IMR-90 (cell line): ENCODE data around the gene DDA1. TPM values are rescaled to one million over a fixed set of nuclear protein-coding genes. Genes with fewer than 3 reads are reported as not detected.

ENCODE experiments used
- ATAC-seq: fragments of 200-7000 bp; cut with Tn5 transposase; 2 replicates; pipeline ENCODE4 v1.9.1; 2020; ENCODE audit warnings: low read depth, mild to moderate bottlenecking, moderate library complexity
- BruUV-seq: library from RNA; stranded (reverse); fragments of 400-500 nt; replicated peaks from 2 replicates; lab custom pipeline; 2021; lab: Mats Ljungman, UMichigan
- CTCF ChIA-PET: fragments of 300-600 bp; formaldehyde crosslinking; extraction: SDS; loops from one replicate; lab custom pipeline; 2021; ENCODE audit warnings: antibody characterized with exemption; lab: Yijun Ruan, JAX
- POLR2A ChIA-PET: fragments of 300-600 bp; sonication (Branson Sonifier 250); formaldehyde crosslinking; loops from one replicate; lab custom pipeline; 2022; ENCODE audit warnings: antibody characterized with exemption; ENCODE audit not compliant: unreplicated experiment; lab: Charles Lee
- DNase-seq: peaks from one replicate; pipeline ENCODE4 v3.0.0; 2013
- H2AFZ ChIP-seq: replicated peaks from 2 replicates; pipeline ENCODE3; 2013; ENCODE audit warnings: low read length, mild to moderate bottlenecking; ENCODE audit not compliant: poor library complexity
- H2AK5ac ChIP-seq: 2 replicates; pipeline ENCODE4 v1.6.1; 2013; ENCODE audit warnings: low read depth, low read length, inconsistent platforms
- H2AK9ac ChIP-seq: replicated peaks from 2 replicates; pipeline ENCODE3; 2013; ENCODE audit warnings: mild to moderate bottlenecking, low read depth, low read length, moderate library complexity; ENCODE audit not compliant: poor library complexity
- H2BK120ac ChIP-seq: 2 replicates; pipeline ENCODE4 v1.6.1; 2013; ENCODE audit warnings: low read depth, low read length, inconsistent platforms
- H2BK15ac ChIP-seq: 3 replicates; pipeline ENCODE4 v1.6.1; 2013; ENCODE audit warnings: low read depth, low read length, inconsistent platforms
- H2BK20ac ChIP-seq: 2 replicates; pipeline ENCODE4 v1.6.1; 2013; ENCODE audit warnings: low read depth, mild to moderate bottlenecking, inconsistent platforms, low read length, moderate library complexity
- H2BK5ac ChIP-seq: 2 replicates; pipeline ENCODE4 v1.6.1; 2013; ENCODE audit warnings: mild to moderate bottlenecking, low read depth, low read length, inconsistent platforms; ENCODE audit not compliant: poor library complexity, severe bottlenecking
- H3K14ac ChIP-seq: replicated peaks from 2 replicates; pipeline ENCODE4 v1.6.1; 2013; ENCODE audit warnings: low read depth, low read length, inconsistent platforms
- H3K18ac ChIP-seq: 2 replicates; pipeline ENCODE4 v1.6.1; 2013; ENCODE audit warnings: low read depth, low read length, control low read depth
- H3K23ac ChIP-seq: 2 replicates; pipeline ENCODE4 v1.6.1; 2013; ENCODE audit warnings: low read depth, low read length, inconsistent platforms
- H3K27ac ChIP-seq: 2 replicates; pipeline ENCODE4 v1.5.1; 2013; ENCODE audit warnings: mild to moderate bottlenecking, control low read depth, low read length; ENCODE audit not compliant: insufficient read depth
- H3K27me3 ChIP-seq: 2 replicates; pipeline ENCODE4 v1.6.1; 2013; ENCODE audit warnings: low read length; ENCODE audit not compliant: control insufficient read depth, insufficient read depth
- H3K36me3 ChIP-seq: 2 replicates; pipeline ENCODE4 v1.6.1; 2013; ENCODE audit warnings: low read length, mixed read lengths; ENCODE audit not compliant: control insufficient read depth, insufficient read depth
- H3K4ac ChIP-seq: 2 replicates; pipeline ENCODE4 v1.6.1; 2013; ENCODE audit warnings: low read depth, low read length, inconsistent platforms
- H3K4me1 ChIP-seq: 2 replicates; pipeline ENCODE4 v1.6.1; 2013; ENCODE audit warnings: low read length, mixed read lengths; ENCODE audit not compliant: control insufficient read depth, insufficient read depth
- H3K4me2 ChIP-seq: 2 replicates; pipeline ENCODE4 v1.6.1; 2013; ENCODE audit warnings: low read depth, mild to moderate bottlenecking, control low read depth, low read length, moderate library complexity
- H3K4me3 ChIP-seq: 2 replicates; pipeline ENCODE4 v1.5.1; 2013; ENCODE audit warnings: low read depth, mild to moderate bottlenecking, control low read depth, low read length, moderate library complexity; ENCODE audit not compliant: insufficient read depth
- H3K56ac ChIP-seq: 2 replicates; pipeline ENCODE4 v1.6.1; 2013; ENCODE audit warnings: low read length, inconsistent platforms; ENCODE audit not compliant: insufficient read depth; ENCODE audit errors: extremely low read depth
- H3K79me1 ChIP-seq, 2 experiments: 2 replicates each; pipeline ENCODE4 v1.6.1; 2013; ENCODE audit warnings: low read length in 2 of 2, inconsistent platforms in 1 of 2, low read depth in 1 of 2
- H3K9ac ChIP-seq: 2 replicates; pipeline ENCODE4 v1.6.1; 2013; ENCODE audit warnings: low read depth, low read length, control low read depth
- H3K9me1 ChIP-seq: 2 replicates; pipeline ENCODE4 v1.6.1; 2013; ENCODE audit warnings: low read length, inconsistent platforms; ENCODE audit not compliant: insufficient read depth
- H3K9me3 ChIP-seq: 2 replicates; pipeline ENCODE4 v1.6.1; 2013; ENCODE audit warnings: low read length; ENCODE audit not compliant: control insufficient read depth, insufficient read depth
- H4K20me1 ChIP-seq: 2 replicates; pipeline ENCODE4 v1.6.1; 2013; ENCODE audit warnings: low read length, inconsistent platforms; ENCODE audit not compliant: insufficient read depth
- H4K5ac ChIP-seq: 2 replicates; pipeline ENCODE4 v1.6.1; 2013; ENCODE audit warnings: mild to moderate bottlenecking, low read depth, low read length, control low read depth
- H4K8ac ChIP-seq, 2 experiments: 2 replicates each; pipeline ENCODE4 v1.6.1; 2013; ENCODE audit warnings: low read depth in 2 of 2, low read length in 2 of 2, control low read depth in 1 of 2, inconsistent platforms in 1 of 2
- H4K91ac ChIP-seq: 2 replicates; pipeline ENCODE4 v1.6.1; 2013; ENCODE audit warnings: low read depth, low read length, inconsistent platforms; ENCODE audit not compliant: insufficient read depth
- CEBPB ChIP-seq: IDR thresholded peaks from 2 replicates; pipeline ENCODE4 v1.6.1; 2012; ENCODE audit warnings: low read depth, low read length, improper control_type of control experiment
- CHD1 ChIP-seq: IDR thresholded peaks from 2 replicates; pipeline ENCODE4 v1.6.1; 2012; ENCODE audit warnings: low read depth, low read length, improper control_type of control experiment
- CTCF ChIP-seq: conservative IDR thresholded peaks from 2 replicates; pipeline ENCODE4 v1.5.1; 2012; ENCODE audit warnings: mild to moderate bottlenecking, low read depth, low read length, improper control_type of control experiment
- ELK1 ChIP-seq: fragments of 150-350 bp; IDR thresholded peaks from 2 replicates; pipeline ENCODE4 v1.6.1; 2016; ENCODE audit warnings: low read depth, mild to moderate bottlenecking, low read length, moderate library complexity, borderline replicate concordance
- FOS ChIP-seq: fragments of 150-350 bp; IDR thresholded peaks from 2 replicates; pipeline ENCODE4 v1.6.1; 2016; ENCODE audit warnings: low read depth, low read length
- MAFK ChIP-seq: IDR thresholded peaks from 2 replicates; pipeline ENCODE4 v1.6.1; 2012; ENCODE audit warnings: low read depth, low read length, improper control_type of control experiment
- MAZ ChIP-seq: IDR thresholded peaks from 2 replicates; pipeline ENCODE4 v1.6.1; 2012; ENCODE audit warnings: low read depth, mild to moderate bottlenecking, low read length, improper control_type of control experiment, moderate library complexity, borderline replicate concordance
- MXI1 ChIP-seq: IDR thresholded peaks from 2 replicates; pipeline ENCODE4 v1.6.1; 2012; ENCODE audit warnings: low read depth, mild to moderate bottlenecking, low read length, moderate library complexity, borderline replicate concordance
- NFE2L2 ChIP-seq: fragments of 150-350 bp; IDR thresholded peaks from 2 replicates; pipeline ENCODE4 v1.6.1; 2016; ENCODE audit warnings: low read depth, mild to moderate bottlenecking, low read length
- RAD21 ChIP-seq: IDR thresholded peaks from 2 replicates; pipeline ENCODE4 v1.6.1; 2012; ENCODE audit warnings: low read length, improper control_type of control experiment
- RCOR1 ChIP-seq: IDR thresholded peaks from 2 replicates; pipeline ENCODE4 v1.6.1; 2012; ENCODE audit warnings: mild to moderate bottlenecking, low read length, improper control_type of control experiment; ENCODE audit not compliant: insufficient replicate concordance
- RFX5 ChIP-seq: IDR thresholded peaks from 2 replicates; pipeline ENCODE4 v1.8.0; 2012; ENCODE audit warnings: low read depth, mild to moderate bottlenecking, low read length, moderate library complexity
- SMC3 ChIP-seq: fragments of 150-350 bp; IDR thresholded peaks from 2 replicates; pipeline ENCODE4 v1.6.1; 2016; ENCODE audit warnings: low read depth, mild to moderate bottlenecking, antibody characterized with exemption, low read length, moderate library complexity
- WGBS, 2 experiments: methylation state at CpG; one replicate each; pipeline versions ENCODE4 v1.1.5 to v1.1.7; 2013; ENCODE audit warnings: missing lambda C conversion rate in 2 of 2; ENCODE audit not compliant: insufficient read length in 1 of 2; ENCODE audit errors: extremely low coverage in 2 of 2; 5-methylcytosine and 5-hydroxymethylcytosine counted together
- dilution Hi-C: fragments of 300-500 bp; cut with HindIII; formaldehyde crosslinking; loops from one replicate; pipeline ENCODE4 v1.14.3; 2018; ENCODE audit warnings: low sequenced_read_pairs; ENCODE audit not compliant: unreplicated experiment
- in situ Hi-C: fragments of 300-500 bp; cut with MboI; formaldehyde crosslinking; loops from 3 replicates; pipeline ENCODE4 v1.14.3; 2019; ENCODE audit warnings: low sequenced_read_pairs, inconsistent platforms, mixed read lengths
- intact Hi-C: fragments of 100-400 bp; cut with micrococcal nuclease; formaldehyde crosslinking; loops from 2 replicates; pipeline ENCODE4 v1.10.0; 2022
- polyA plus RNA-seq, 3 experiments: library from polyadenylated mRNA; depleted of rRNA; stranded (reverse); fragments of >200 nt; gene quantifications; 2 replicates each; pipeline ENCODE4 v1.2.3, GENCODE V29; 2012; ENCODE audit warnings: low replicate concordance in 1 of 3
- total RNA-seq: library from RNA; depleted of rRNA; stranded (reverse); fragments of >200 nt; gene quantifications from 2 replicates; pipeline ENCODE4 v1.2.3, GENCODE V29; 2012

DDA1 gene
- total and polyA plus RNA-seq, 2 of the 4 experiments (the other 2 are of a cell fraction) = 33.7 to 87.2 TPM

GRCh38 chr19:17296273-17296672 is 13.1 kb upstream of the DDA1 start:
- no peak overlapping the region for H2AK9ac ChIP-seq
- no peak for TF ChIP-seq MXI1
- no peak for TF ChIP-seq CEBPB
- no peak for TF ChIP-seq MAZ
- TF ChIP-seq RAD21 = no peak
- TF ChIP-seq RCOR1 = no peak
- no peak for TF ChIP-seq ELK1
- TF ChIP-seq SMC3 = 0 out of 2 replicates have a peak, but pooled peaks have one; percentile 8
- TF ChIP-seq CHD1 = no peak
- TF ChIP-seq MAFK = no peak
- TF ChIP-seq CTCF = peak; percentile 26
- TF ChIP-seq RFX5 = no peak
- no peak for TF ChIP-seq NFE2L2
- TF ChIP-seq FOS = no peak
- H2BK120ac ChIP-seq = no peak overlapping the region

More at GRCh38 chr19:17296273-17296672, 13.1 kb upstream of the DDA1 start:
- Histone ChIP-seq H4K5ac (no peak overlapping the region), H3K9me3 (peaks cover 4% of the 10 kb centered on the region), H4K91ac (no peak overlapping the region), H3K56ac (no peak overlapping the region), H3K9me1 (peaks cover 4% of the 10 kb centered on the region), H2AK5ac (no peak overlapping the region), H3K14ac (no peak overlapping the region), H3K27ac (no peak overlapping the region), H3K4me2 (no peak overlapping the region), H3K4ac (no peak overlapping the region), H4K8ac (no peak overlapping the region), H2BK5ac (no peak overlapping the region), H2AFZ (no peak overlapping the region), H2BK15ac (no peak overlapping the region), H3K18ac (no peak overlapping the region), H3K36me3 (peaks cover 13% of the 10 kb centered on the region), H3K4me3 (no peak overlapping the region), H3K23ac (no peak overlapping the region), H3K27me3 (no peaks in the 10 kb centered on the region), H3K9ac (no peak overlapping the region), H2BK20ac (no peak overlapping the region), H3K79me1 (peaks cover 0 to 24% of the 10 kb centered on the region in 2 experiments; a peak in 3 of 4 replicates), H3K4me1 (no peaks in the 10 kb centered on the region), H4K20me1 (0 out of 2 replicates have a peak, but pooled peaks cover 3% of the 10 kb centered on the region)
- ATAC-seq = no peak
- POLR2A ChIA-PET = no interaction called here
- CTCF ChIA-PET = no interaction called here
- in situ Hi-C loops (no loop called here), dilution Hi-C loops (no loop called here), intact Hi-C loops (no loop called here)
- no TSS peak for BruUV-seq
- peak; percentile 36 for DNase-seq
- 65% methylated on average over 2 of the region's 4 CpGs; no CpG with 5 or more reads in 1 of the 2 experiments for WGBS, 2 experiments
